ENCODE data around the gene ZNF19.

Gene ZNF19

DNA sequence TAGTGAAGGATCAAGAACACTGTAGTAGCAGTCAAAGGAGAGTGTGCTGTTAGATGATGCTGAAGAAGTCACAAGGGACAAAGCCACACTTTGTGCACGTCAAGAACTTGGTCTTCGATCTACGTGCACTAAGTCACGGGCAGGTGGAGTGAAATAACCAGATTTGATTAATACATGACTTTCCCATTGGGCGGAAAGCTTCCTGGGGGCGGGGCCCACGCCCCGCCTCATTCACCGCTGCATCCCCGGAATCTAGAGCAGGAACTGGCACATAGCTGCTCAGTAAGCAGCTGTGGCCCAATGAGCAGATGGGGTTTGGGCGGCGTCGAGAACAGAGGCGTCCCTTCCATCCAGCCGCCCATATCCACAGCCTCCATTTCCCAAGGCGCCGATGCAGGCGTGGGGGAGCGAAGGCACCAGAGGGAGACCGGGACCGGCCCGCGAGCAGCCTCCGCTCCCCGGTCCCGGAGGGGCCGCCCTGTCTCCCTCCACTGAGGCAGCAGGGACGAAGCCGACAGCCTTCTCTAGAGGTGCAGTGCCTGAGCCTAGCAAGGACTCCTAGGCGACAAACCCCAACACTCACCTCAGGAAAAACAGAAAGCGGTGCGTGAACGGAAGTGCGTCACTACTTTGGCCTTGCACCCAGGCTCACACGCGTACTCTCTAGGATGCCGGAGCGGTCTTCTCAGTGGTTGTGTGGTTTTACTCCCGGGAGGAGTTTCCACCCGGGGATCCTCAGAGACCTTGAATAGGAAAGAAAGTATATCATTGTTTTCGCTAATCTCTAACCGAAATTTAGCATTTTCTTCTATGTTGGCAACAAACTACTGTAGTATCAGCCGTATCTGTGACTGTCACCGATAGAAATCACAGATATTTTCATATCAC, 4.9 kb downstream of the ZNF19 start:
- DNase-seq, result peak; percentile 84

DNA sequence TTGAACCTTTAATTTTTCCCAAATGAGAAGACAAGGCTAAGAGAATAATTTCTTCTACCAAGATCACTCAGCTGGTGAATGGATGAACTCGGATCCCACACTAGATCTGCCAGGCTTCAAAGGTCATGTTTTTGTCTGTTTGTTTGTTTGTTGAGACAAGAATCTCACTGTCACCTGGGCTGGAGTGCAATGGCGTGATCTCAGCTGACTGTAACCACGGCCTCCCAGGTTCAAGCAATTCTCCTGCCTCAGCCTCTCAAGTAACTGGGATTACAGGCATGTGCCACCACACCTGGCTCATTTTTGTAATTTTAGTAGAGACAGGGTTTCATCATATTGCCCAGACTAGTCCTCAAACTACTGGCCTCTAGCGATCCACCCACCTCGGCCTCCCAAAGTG, 6.6 kb downstream of the ZNF19 start:
- DNase-seq, result no peak

DNA sequence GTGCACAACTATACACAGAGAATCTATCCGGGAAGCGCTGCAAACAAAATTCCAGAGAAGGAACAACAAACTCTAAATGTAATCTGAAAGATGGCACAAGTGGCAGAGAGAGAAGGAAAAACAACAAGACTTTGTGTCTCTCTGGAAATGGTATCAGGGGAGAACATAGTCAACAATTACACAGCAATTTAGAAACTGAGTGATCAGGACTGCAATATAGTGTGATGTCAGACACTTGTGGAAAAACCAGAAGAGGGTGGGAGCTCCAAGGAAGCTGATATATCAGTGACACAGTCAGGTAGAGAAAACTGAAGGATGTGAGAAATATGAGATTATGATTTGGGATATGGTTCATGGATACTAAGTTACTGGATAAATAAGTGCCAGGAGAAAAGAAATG, 8.2 kb downstream of the ZNF19 start:
- no peak for DNase-seq

DNA sequence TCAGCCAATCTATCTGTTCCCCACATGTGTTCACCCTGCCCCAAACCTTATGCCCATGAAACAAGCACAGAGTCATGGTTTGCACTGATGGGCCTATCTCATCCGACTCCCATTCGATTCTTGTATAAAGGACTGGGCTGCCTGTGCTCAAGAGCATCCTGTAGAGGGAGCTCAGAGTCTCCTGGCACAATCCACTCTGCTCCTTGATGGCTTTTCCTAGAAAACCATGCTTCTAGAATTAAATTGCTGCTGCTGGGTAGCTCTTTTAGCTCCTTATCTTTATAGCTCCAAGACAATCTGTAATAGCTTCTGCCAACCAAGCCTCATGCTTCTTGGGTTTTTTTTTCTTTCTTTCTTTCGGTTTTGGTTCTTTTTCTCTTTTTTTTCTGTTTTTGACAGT, 9.7 kb downstream of the ZNF19 start:
- DNase-seq, result no peak

DNA sequence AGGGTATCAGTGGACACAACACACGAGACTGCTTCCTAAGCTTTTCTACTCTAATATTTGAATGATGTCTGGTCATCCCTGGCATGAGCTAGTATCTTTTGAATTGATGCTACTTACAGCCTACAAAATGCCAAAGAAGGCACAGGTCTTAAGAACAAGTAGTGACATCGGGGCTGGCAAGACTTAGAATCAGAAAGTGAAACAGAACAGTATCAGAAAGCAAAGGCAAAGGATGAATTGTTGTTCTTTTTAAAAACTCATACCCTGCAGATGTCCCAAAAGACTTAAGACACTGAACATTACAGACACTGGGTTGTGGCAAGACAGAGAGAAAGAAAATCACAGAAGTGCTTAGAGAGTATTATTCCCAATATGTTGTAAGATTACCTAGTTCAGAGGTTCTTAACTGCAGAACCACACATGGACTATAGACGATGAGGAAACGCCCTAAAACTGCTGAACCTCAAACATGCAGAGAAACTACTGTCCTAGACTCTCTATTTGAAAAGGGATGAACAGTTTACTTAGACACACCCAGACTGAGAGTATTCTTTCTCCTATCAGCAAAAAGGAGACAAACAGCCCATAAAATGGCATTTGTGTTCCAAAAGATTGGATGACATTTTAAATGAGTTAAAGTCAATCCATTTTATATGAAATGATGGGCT, 12.5 kb downstream of the ZNF19 start:
- no peak for DNase-seq

DNA sequence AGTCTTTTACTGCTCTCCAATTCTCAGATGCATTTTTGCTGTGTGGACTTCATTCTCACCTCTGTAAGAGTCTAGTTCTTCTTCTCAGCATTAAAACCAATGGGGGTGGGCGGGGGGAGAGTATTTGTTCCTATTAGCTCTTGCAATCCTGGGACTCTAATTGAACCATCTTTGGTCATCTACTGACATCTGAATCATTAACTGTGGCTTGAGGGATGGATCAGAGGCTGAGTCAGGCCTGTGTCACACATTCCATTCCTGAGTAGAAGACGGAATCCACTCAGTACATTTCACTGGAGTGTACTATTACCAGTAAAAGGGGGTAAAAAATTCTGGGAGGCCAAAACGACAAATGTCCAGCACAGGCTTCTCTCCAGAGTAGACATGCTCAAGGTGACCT, 14.3 kb downstream of the ZNF19 start:
- DNase-seq, result no peak

DNA sequence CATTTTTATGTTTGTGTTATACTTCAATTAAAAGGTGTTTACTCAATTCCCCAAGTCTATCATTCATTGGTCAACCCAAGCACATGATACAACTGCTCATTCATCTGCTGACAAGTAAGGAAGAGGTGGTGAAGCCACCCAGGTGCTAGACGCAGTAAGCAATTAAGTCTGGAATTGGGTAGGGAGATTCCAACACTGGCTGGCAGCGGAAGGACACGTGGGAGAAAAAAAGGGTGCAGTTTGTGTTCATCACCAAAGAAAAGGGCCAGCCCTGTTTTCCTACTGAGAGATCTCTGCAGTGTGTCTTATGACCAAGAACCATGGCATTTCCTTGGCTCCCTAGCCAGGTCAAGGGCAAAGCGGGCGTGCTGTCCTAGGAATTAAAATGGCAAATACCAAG, 15.2 kb downstream of the ZNF19 start:
- no peak for DNase-seq

DNA sequence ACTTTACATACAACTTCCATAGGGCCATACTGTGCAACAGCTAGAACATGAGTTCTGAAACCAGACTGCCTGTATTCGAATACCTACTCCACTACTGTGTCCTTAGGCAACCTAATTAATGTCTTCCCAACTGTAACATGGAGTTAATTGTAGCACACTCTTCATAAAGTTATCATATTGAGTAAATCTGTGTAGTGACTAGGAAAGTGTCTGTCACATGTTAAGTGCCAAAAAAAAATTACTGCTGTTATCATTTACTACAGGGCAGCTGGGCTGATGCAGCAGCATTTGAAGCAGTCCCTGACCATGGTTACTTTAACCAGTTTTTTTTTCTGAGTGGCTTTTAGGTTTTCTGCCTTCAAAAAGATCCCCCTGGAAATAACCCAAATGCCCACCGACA, 16.2 kb downstream of the ZNF19 start:
- no peak for DNase-seq

DNA sequence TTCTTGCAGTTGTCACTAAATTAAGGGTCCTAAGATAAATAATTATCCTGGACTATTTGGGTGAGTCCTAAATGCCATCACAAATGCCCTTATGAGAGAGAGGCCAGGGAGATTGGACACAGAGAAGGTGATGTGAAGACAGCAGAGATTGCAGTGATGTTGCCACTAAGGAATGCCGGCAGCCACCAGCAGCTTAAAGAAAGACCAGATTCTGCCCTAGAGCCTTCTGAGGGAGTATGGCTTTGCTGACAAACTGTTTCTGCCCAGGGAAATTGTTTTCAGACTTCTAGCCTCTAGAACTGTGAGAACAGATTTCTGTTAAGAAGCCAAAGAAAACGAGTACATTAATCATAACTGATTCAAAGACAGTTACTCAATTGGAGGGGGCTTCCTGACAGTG, 17.1 kb downstream of the ZNF19 start:
- DNase-seq, result no peak

DNA sequence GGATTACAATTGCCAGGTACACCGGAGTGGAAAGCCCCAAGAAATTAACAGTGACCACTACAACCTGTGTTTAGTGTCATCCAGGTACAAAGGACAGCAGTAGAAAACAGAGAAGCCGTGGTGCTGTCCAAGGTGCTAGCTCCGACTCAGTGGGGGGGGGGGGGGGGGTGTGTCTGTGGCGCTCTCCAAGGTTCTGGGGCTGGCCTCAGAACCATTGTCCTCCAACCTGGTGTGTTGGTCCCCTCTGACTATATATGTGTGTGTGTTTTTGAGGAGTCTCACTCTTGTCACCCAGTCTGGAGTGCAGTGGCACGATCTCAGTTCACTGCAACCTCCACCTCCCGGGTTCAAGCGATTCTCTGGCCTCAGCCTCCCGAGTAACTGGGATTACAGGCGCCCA, 21.3 kb downstream of the ZNF19 start:
- peak; percentile 63 for DNase-seq

DNA sequence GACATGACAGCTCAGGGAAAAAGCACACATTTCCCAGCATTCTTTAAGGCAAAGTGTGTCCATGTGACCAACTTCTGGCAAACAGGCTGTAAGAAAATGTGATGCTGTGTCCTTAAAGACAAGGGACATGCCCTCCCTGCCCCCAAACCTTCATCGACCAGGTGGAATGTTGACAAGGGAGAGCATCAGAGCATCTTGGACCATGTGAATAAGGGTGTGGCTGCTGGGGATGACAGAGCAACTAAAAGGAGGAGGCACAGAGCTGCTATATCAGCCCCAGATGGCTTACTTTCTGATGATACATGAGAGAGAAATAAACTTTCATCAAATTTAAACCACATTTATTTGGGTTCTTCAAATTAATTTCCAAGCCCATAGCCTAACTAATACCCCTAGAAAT, 24.9 kb downstream of the ZNF19 start:
- no peak for DNase-seq

DNA sequence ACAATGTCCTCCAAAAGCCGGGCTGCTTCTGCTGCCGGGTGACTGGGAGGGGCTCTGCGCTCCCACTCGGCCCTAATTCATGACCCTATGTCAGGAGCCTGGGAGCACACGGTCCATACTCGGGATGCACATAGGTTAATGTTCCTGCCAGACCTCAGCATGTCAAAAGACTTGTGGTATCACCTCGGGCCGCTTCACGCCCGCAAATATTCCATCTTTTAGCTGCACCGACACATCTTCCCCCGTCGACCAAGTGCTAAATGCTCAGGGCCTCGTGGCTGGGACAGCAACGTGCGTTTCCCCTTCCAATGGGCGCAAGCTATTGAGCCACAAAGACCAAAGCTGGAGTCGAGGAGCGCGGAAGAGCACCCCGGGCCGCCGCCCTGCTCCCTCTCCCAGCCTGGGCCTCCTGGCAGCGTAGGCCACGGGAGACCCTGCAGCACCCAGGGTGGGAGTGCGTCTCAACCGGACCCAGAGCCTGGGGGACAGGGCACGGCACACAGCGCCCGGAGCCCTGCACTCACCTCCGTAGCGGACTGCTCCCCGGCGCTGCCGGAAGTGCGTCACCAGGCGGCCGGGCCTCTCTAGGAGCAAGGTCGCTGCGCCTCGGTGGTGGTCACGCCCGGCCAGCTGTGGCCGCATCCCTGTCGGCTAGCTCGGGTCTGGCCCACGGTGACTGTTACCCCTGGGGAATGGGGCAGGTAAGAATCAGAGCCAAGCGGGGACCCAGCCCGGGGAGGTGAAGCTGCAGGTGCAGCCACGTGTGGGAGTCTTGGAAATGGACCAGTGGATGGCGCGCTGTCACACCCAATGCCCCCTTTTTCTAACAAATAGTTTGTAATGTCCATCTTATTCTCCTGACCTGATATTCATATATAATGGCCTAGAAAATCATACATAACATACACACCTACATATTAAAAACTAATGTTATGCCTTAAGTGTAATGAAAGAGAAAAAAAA, 27.2 kb downstream of the ZNF19 start, which contains the start of gene ZNF23:
Gene ZNF23, minus strand, starts transcription at position 562 of the 963 bp plus-strand sequence. CDS start 5,451 bp downstream, outside the sequence.
- peak; percentile 86 for DNase-seq

DNA sequence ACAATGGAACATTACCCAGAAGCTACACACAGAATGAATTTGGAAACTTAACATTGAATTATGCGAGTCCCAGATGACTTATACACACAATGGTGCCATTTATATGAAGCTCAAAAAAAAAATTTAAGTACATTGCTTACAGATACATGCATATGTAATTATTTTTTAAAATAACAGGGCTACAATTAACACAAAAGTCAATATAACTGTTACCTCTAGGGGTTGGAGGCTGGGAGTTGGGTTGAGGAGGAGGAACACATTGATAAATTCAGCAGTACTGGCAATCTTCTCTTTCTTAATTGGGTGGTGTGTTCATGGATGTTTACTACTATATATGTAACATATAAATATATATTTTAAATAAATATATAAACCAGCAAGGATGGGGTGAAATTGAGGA, 28.2 kb downstream of the ZNF19 start:
- no peak for DNase-seq

DNA sequence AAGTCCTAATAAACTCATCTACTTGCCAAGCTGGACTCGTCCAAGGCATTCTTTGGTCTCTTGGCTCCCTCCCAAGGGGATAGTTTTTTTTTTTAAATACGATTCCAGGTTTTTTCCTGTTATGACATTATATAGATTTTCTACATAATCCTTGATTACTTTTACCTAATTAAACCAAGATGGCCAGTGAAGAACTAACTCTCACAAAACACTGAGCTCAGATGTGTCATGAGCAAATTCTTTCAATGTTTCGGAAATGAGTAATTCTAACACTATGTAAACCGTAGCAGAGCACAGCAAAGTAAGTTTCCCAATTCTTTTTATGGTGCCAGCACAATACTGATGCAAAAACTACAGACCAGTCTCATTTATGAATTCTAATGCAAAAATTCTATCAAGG, 28.9 kb downstream of the ZNF19 start:
- no peak for DNase-seq

DNA sequence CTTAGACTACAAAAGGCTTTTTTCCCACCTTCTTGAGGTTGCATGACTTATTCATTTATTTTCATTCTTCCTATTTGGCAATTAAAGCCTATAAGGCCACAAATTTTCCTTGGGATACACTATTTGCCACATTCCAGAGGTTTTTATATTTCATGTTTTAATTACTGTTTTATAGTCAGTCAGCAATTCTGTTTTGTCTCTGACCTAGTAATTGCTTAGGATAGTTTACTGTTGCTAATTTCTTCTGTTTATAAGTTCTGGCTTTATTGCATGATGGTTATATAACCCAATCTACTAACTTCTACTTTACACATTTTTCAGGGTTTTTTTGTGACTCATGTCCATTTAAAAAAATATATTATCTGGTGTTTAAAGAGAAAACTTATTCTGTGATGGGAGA, 29.6 kb downstream of the ZNF19 start:
- DNase-seq, result no peak

DNA sequence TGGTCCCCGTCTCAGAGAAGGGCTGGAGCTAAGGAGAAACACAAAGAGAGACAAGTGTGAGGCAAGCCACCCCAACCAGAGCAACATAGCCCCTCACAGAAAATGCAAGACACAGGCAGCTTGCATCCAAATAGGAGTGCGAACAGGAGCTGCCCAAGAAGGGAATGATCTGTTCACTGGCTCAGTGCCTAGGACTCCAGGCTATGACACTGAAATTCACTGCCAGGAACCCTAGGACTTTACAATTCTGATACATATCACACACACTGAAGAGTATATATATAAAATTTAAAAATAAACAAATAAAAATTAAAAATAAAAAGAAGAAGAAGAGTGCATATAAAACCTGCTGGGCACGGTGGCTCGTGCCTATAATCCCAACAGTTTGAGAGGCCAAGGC, 32.3 kb downstream of the ZNF19 start:
- no peak for DNase-seq

DNA sequence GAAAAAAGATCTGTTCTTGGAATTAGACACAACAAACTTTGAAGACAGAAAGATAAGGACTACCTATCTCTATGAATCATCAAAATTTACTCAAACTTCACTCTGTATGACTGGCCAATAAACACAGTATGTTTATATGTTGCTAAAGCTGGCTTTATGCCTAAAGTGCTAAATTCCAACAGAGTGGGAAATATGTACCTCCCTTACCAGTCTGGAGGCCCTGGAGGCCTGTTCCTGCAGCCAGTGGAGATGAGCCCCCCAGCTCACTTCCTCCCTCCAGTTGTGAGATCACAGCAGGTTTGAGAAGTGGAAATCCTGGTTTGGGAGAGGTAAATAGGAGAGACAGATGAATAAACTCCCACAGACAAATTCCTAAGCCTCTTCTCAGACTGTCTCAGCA, 36.1 kb downstream of the ZNF19 start:
- DNase-seq, result no peak

DNA sequence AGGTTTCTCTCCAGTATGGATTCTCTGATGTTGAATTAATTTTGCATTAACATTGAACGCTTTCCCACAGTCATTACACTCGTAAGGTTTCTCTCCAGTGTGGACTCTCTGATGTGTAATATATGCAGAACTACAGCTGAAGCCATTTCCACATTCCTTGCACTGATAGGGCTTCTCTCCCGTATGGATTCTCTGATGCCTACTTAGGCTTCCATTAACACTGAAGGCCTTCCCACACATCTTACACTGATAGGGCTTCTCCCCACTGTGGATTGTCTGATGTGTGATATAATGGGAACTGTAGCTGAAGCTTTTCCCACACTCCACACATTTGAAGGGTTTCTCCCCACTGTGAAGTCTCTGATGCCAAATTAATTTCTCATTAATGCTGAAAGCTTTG, 40.1 kb downstream of the ZNF19 start:
- DNase-seq, result no peak

DNA sequence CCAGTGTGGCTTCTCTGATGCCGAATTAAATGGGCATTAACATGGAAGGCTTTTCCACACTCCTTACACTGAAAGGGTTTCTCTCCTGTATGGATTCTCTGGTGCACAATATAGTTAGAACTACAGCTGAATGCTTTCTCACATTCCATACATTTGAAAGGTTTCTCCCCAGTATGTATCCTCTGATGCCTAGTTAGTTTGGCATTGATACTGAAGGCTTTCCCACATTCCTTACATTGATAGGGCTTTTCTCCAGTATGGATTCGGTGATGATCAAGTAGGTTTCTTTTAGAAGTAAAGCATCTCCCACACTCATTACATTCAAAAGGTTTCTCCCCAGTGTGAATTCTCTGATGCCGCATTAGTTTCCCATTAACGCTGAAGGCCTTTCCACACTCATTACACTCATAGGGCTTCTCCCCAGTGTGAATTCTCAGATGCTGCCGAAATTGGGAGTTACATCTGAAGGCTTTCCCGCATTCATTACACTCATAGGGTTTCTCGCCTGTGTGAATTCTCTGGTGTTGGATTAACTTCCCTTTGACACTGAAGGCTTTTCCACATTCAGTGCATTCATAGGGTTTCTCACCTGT, 40.8 kb downstream of the ZNF19 start:
- no peak for DNase-seq

DNA sequence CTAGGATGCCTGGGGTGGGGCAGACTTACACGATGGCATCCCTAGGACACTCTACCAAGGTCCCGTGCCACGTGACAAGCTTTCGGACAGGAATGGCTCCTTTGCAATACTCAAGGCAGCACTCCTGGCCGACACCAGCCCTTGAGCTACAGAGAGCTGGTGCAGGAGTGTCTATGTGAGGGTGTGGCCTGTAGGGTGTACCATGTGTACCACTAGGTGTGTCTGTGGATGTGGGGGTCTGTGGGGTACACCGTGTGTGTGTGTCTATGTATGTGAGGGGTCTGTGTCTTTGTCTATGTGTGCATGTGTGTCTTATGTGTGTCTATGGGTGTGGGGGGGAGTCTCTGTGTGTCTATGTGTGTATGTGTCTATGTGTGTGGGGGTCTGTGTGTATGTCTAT, 45.4 kb downstream of the ZNF19 start:
- DNase-seq, result no peak

DNA sequence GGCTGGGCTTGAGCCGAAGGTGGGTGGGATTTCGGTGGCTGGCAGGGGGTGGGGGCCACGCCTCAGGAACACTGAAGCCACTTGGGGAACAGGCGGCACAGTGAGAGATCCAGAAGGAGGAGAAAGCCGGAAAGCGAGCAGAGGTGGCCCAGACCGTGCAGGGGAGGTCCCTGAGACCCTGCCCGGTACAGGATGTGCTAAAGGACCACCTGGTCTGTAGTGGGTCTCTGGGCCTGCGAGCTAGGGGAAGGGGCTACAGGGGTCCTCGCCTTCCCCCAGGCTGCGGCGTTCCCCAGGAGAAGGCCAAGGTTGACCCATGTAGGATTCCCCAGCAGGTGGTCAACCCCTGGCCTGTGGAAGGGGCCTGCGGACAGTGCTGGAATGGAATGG, 47.1 kb downstream of the ZNF19 start, which contains the start of gene TLE7:
Gene TLE7, minus strand, starts transcription at position 4 of the 390 bp plus-strand sequence. CDS start 8,730 bp downstream, outside the sequence.
- no peak for DNase-seq

DNA sequence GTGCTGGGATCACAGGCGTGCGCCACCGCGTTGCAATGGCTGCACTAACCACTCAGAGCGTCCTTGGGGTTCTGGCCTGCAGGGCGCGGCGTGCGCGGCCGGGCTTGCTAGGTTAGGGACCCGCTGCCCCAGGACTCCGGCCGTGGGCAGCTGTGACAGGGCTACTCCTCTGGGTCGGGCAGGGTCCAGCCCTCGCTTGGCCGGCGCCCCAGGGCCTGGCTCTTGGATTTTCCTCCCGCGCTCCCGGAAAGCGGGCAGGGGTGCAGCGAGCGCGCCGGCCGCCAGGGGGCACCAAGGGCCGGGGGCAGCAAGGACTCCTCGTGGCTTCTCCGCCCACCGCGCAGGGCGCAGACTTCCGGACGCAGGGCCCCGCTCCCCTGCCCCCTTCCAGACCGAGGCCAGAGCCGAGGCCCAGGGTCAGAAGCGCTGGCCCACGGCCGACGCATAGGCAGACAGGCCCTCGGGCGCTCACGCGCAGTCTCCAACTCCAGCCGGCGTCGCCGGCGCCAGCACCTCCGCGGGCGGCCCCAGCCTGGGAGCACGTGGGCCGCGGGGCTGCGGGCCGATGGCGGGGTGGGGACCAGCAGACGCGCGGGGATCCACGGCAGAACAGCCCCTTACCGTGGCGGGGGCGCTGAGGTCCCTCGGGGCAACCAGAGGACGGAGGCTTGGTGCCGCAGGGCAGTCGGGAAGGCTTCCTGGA, 47.6 kb downstream of the ZNF19 start:
- peak; percentile 68 for DNase-seq

All from stimulated activated CD8-positive, alpha-beta memory T cell treated with anti-CD3 and anti-CD28 coated beads, Interleukin-4, amount 100 ng/mL, for 48 hours (primary cell).